OCI-LY1 (cell line): Measurements from ENCODE around the gene LRRC19.

Experiments used
- H2AFZ ChIP-seq: fragments of 200-600 bp; sonication (generic), shearing (Covaris generic); 2 replicates; pipeline ENCODE4 v1.6.0; 2014; ENCODE audit warnings: antibody characterized with exemption, mild to moderate bottlenecking, low read length
- H3F3A ChIP-seq: fragments of 200-600 bp; sonication (generic), shearing (Covaris generic); 2 replicates; pipeline ENCODE4 v1.6.0; 2014; ENCODE audit warnings: mild to moderate bottlenecking, antibody characterized with exemption, low read length, moderate library complexity; ENCODE audit not compliant: insufficient read depth
- H3K27ac ChIP-seq: fragments of 200-600 bp; sonication (generic); 2 replicates; pipeline ENCODE4 v1.5.1; 2014; ENCODE audit warnings: low read length, mixed run types, mild to moderate bottlenecking, low read depth; ENCODE audit not compliant: poor library complexity, severe bottlenecking
- H3K27me3 ChIP-seq: fragments of 200-600 bp; sonication (generic); 2 replicates; pipeline ENCODE4 v1.6.0; 2014; ENCODE audit warnings: antibody characterized with exemption, mild to moderate bottlenecking, low read length, moderate library complexity; ENCODE audit not compliant: insufficient read depth
- H3K36me3 ChIP-seq: fragments of 200-600 bp; sonication (generic); 2 replicates; pipeline ENCODE4 v1.6.1; 2014; ENCODE audit warnings: mild to moderate bottlenecking, antibody characterized with exemption, low read length, moderate library complexity, mixed read lengths; ENCODE audit not compliant: insufficient read depth
- H3K4me1 ChIP-seq: fragments of 200-600 bp; sonication (generic); 2 replicates; pipeline ENCODE4 v1.5.1; 2014; ENCODE audit warnings: mild to moderate bottlenecking, low read length, moderate library complexity; ENCODE audit not compliant: insufficient read depth, severe bottlenecking
- H3K4me2 ChIP-seq: fragments of 200-600 bp; sonication (generic), shearing (Covaris generic); 2 replicates; pipeline ENCODE4 v1.6.1; 2014; ENCODE audit warnings: low read length
- H3K4me3 ChIP-seq: fragments of 200-600 bp; sonication (generic); 2 replicates; pipeline ENCODE4 v1.5.1; 2014; ENCODE audit warnings: low read length, low read depth, mild to moderate bottlenecking, mixed read lengths; ENCODE audit not compliant: poor library complexity, severe bottlenecking
- H3K79me2 ChIP-seq: fragments of 200-600 bp; shearing (Covaris generic); 2 replicates; pipeline ENCODE4 v1.6.1; 2016; ENCODE audit warnings: mixed run types, low read length, mixed read lengths; ENCODE audit not compliant: insufficient read depth
- H3K9ac ChIP-seq: fragments of 200-600 bp; sonication (generic), shearing (Covaris generic); 2 replicates; pipeline ENCODE4 v1.6.1; 2014; ENCODE audit warnings: mild to moderate bottlenecking, low read length, mixed read lengths
- H3K9me2 ChIP-seq: fragments of 200-600 bp; sonication (generic), shearing (Covaris generic); 2 replicates; pipeline ENCODE4 v1.6.1; 2014; ENCODE audit warnings: low read depth, mild to moderate bottlenecking, low read length, mixed read lengths
- H3K9me3 ChIP-seq: fragments of 200-600 bp; shearing (Covaris generic); 2 replicates; pipeline ENCODE4 v1.6.1; 2014; ENCODE audit warnings: low read length, mixed read lengths
- H4K20me1 ChIP-seq: fragments of 200-600 bp; sonication (generic), shearing (Covaris generic); 2 replicates; pipeline ENCODE4 v1.6.0; 2016; ENCODE audit warnings: mild to moderate bottlenecking, low read length; ENCODE audit not compliant: insufficient read depth
- EZH2 ChIP-seq: fragments of 200-600 bp; sonication (generic), shearing (Covaris generic); IDR thresholded peaks from 2 replicates; pipeline ENCODE4 v1.8.0; 2017; ENCODE audit warnings: borderline replicate concordance, mixed run types, mild to moderate bottlenecking, antibody characterized with exemption, low read length, moderate library complexity, mixed read lengths
- TF ChIP-seq, protein P1 (sequence below): fragments of 200-600 bp; sonication (generic), shearing (Covaris generic); IDR thresholded peaks from 2 replicates; pipeline ENCODE4 v1.5.1; 2017; ENCODE audit warnings: mild to moderate bottlenecking, antibody characterized with exemption, low read length, moderate library complexity, mixed read lengths

Gene LRRC19

DNA sequence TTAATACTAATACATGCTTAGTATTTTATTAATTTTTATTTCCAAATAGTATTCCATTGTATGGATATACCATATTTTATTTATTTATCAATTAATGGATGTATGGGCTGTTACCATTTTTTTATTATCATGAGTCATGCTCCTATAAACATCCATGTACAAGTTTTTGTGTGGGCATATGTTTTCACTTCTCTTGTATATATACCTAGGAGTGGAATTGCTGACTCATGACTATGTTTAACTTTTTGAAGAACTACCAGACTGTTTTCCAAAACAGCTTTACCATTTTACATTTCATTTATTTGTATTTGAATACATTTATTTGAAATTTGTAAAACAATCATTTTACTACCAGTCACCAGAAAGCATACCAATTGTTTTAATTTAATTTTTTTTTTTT is 14.1 kb upstream of the LRRC19 start:
- Histone ChIP-seq H3K9me2 (no peaks in the 10 kb centered on the region), H3K27me3 (no peaks in the 10 kb centered on the region)
- TF ChIP-seq, protein P1, sequence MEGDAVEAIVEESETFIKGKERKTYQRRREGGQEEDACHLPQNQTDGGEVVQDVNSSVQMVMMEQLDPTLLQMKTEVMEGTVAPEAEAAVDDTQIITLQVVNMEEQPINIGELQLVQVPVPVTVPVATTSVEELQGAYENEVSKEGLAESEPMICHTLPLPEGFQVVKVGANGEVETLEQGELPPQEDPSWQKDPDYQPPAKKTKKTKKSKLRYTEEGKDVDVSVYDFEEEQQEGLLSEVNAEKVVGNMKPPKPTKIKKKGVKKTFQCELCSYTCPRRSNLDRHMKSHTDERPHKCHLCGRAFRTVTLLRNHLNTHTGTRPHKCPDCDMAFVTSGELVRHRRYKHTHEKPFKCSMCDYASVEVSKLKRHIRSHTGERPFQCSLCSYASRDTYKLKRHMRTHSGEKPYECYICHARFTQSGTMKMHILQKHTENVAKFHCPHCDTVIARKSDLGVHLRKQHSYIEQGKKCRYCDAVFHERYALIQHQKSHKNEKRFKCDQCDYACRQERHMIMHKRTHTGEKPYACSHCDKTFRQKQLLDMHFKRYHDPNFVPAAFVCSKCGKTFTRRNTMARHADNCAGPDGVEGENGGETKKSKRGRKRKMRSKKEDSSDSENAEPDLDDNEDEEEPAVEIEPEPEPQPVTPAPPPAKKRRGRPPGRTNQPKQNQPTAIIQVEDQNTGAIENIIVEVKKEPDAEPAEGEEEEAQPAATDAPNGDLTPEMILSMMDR, result no peak
- TF ChIP-seq EZH2, result no peak

GRCh38 chr9:27003426-27004077 is 1.9 kb downstream of the LRRC19 start:
- Histone ChIP-seq H3K27ac (no peak overlapping the region), H3F3A (no peaks in the 10 kb centered on the region)
- TF ChIP-seq, protein P1, result no peak
- no peak for TF ChIP-seq EZH2

More for the DNA sequence above, 14.1 kb upstream of the LRRC19 start:
- H2AFZ ChIP-seq, result no peak overlapping the region
- H3K4me2 ChIP-seq, result no peak overlapping the region
- H3K4me3 ChIP-seq, result no peak overlapping the region
- H3K79me2 ChIP-seq, result no peaks in the 10 kb centered on the region
- H3K4me1 ChIP-seq, result no peaks in the 10 kb centered on the region
- H4K20me1 ChIP-seq, result no peaks in the 10 kb centered on the region
- no peak overlapping the region for H3K9ac ChIP-seq
- no peaks in the 10 kb centered on the region for H3F3A ChIP-seq
- peaks cover 16% of the 10 kb centered on the region for H3K36me3 ChIP-seq
- no peaks in the 10 kb centered on the region for H3K9me3 ChIP-seq
- no peak overlapping the region for H3K27ac ChIP-seq

DNA sequence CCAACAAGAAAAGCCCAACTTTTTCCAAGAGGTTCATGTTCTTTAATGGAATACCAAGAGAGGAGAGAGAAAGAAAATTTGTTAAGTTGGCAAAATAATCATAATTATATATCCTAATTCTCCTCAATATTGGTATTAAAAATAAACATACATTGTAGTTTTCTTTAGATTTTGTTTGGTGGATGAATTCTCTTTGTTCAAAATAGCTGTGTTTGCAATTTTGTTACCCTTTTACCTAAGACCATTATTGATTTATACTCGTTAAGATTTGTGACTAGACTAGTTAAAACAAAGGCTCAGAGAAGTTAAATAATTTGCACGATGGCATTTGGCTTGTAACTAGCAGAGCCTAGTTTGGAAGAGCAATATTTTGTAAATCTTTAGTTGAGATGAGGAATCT is 9.7 kb downstream of the LRRC19 start:
- no peak overlapping the region for H3K9ac ChIP-seq
- no peak overlapping the region for H2AFZ ChIP-seq
- no peaks in the 10 kb centered on the region for H4K20me1 ChIP-seq
- H3K9me2 ChIP-seq, result no peaks in the 10 kb centered on the region
- no peaks in the 10 kb centered on the region for H3K9me3 ChIP-seq
- H3F3A ChIP-seq, result no peaks in the 10 kb centered on the region
- TF ChIP-seq EZH2, result no peak
- TF ChIP-seq, protein P1, result no peak
- H3K4me2 ChIP-seq, result no peak overlapping the region
- H3K4me1 ChIP-seq, result no peaks in the 10 kb centered on the region
- H3K27ac ChIP-seq, result no peak overlapping the region
- no peak overlapping the region for H3K4me3 ChIP-seq
- no peaks in the 10 kb centered on the region for H3K79me2 ChIP-seq
- H3K27me3 ChIP-seq, result no peaks in the 10 kb centered on the region
- no peaks in the 10 kb centered on the region for H3K36me3 ChIP-seq

More at GRCh38 chr9:27003426-27004077, 1.9 kb downstream of the LRRC19 start:
- H3K4me2 ChIP-seq, result no peak overlapping the region
- H3K4me3 ChIP-seq, result no peak overlapping the region
- no peak overlapping the region for H2AFZ ChIP-seq
- H3K9me2 ChIP-seq, result no peaks in the 10 kb centered on the region
- H3K36me3 ChIP-seq, result no peaks in the 10 kb centered on the region
- no peaks in the 10 kb centered on the region for H3K9me3 ChIP-seq
- no peaks in the 10 kb centered on the region for H4K20me1 ChIP-seq
- H3K9ac ChIP-seq, result no peak overlapping the region
- H3K79me2 ChIP-seq, result no peaks in the 10 kb centered on the region
- H3K4me1 ChIP-seq, result no peaks in the 10 kb centered on the region
- no peaks in the 10 kb centered on the region for H3K27me3 ChIP-seq
